T-cell (primary cell): ENCODE data around the gene RAPGEF4. TPM values are rescaled to one million over a fixed set of nuclear protein-coding genes. Genes with fewer than 3 reads are reported as not detected.

Experiments used
- ATAC-seq, 4 experiments: fragments of 200-7000 bp in 3 of 4; fragments of 150-1000 bp in 1 of 4; cut with Tn5 transposase; replicated peaks in 1 of 4; 1 replicate in 3 of 4; 2 replicates in 1 of 4; pipeline ENCODE4 v1.10.0; 2021; ENCODE audit warnings: moderate library complexity in 3 of 4, mild to moderate bottlenecking in 2 of 4, moderate number of reproducible peaks in 1 of 4
- CTCF ChIA-PET, 2 donors: fragments of 300-600 bp; sonication (Branson Sonifier 250); formaldehyde crosslinking; loops; one replicate each; lab custom pipeline; 2022; ENCODE audit warnings: antibody characterized with exemption in 2 of 2; lab: Charles Lee
- POLR2A ChIA-PET, 2 donors: fragments of 300-600 bp; sonication (Branson Sonifier 250); formaldehyde crosslinking; loops; one replicate each; lab custom pipeline; 2022; ENCODE audit warnings: antibody characterized with exemption in 2 of 2; lab: Charles Lee
- DNase-seq, 35 experiments: peaks; one replicate each; pipeline versions ENCODE4 v3.0.0 to v3.0.0-alpha.2; 2013 to 2023
- H3K27ac ChIP-seq: one replicate; pipeline ENCODE4 v1.5.1; 2013; ENCODE audit warnings: low read length
- H3K27me3 ChIP-seq, 2 experiments: replicated peaks in 1 of 2; 1 replicate in 1 of 2; 2 replicates in 1 of 2; pipeline versions ENCODE4 v1.6.1 to v1.7.0; 2013; ENCODE audit warnings: low read length in 1 of 2, mixed read lengths in 1 of 2; ENCODE audit not compliant: control insufficient read depth in 2 of 2, insufficient read depth in 2 of 2; ENCODE audit errors: extremely low read depth in 1 of 2
- H3K36me3 ChIP-seq, 2 donors: 1 replicate in 1 of 2; 2 replicates in 1 of 2; pipeline versions ENCODE4 v1.6.1 to v1.7.0; 2013; ENCODE audit warnings: low read length in 1 of 2; ENCODE audit not compliant: control insufficient read depth in 2 of 2, insufficient read depth in 1 of 2; ENCODE audit errors: extremely low read depth in 1 of 2
- H3K4me1 ChIP-seq, 2 experiments: 1 replicate in 1 of 2; 2 replicates in 1 of 2; pipeline versions ENCODE4 v1.6.1 to v1.7.0; 2013; ENCODE audit warnings: low read length in 2 of 2, mixed read lengths in 1 of 2; ENCODE audit not compliant: insufficient read depth in 2 of 2, control insufficient read depth in 1 of 2; ENCODE audit errors: extremely low read depth in 1 of 2
- H3K4me3 ChIP-seq, 2 donors: 1 replicate in 1 of 2; 2 replicates in 1 of 2; pipeline versions ENCODE4 v1.5.1 to v1.7.0; 2013; ENCODE audit warnings: mild to moderate bottlenecking in 2 of 2, low read length in 1 of 2, moderate library complexity in 1 of 2; ENCODE audit not compliant: control insufficient read depth in 1 of 2; ENCODE audit errors: extremely low read depth in 1 of 2
- H3K9me3 ChIP-seq: 2 replicates; pipeline ENCODE4 v1.7.0; 2013
- H3K27ac Mint-ChIP-seq, 2 donors: one replicate each; pipeline ENCODE4 v1.8.0; 2020 to 2021; ENCODE audit warnings: mild to moderate bottlenecking in 2 of 2, mixed read lengths in 2 of 2
- H3K27me3 Mint-ChIP-seq, 2 donors: one replicate each; pipeline ENCODE4 v1.8.0; 2021 to 2022; ENCODE audit warnings: mixed read lengths in 2 of 2
- H3K36me3 Mint-ChIP-seq: one replicate; pipeline ENCODE4 v1.8.0; 2021; ENCODE audit warnings: mixed read lengths
- H3K4me1 Mint-ChIP-seq, 3 donors: one replicate each; pipeline ENCODE4 v1.8.0; 2020 to 2022; ENCODE audit warnings: mixed read lengths in 3 of 3, mild to moderate bottlenecking in 1 of 3
- H3K4me3 Mint-ChIP-seq, 3 donors: one replicate each; pipeline ENCODE4 v1.8.0; 2020 to 2022; ENCODE audit warnings: mild to moderate bottlenecking in 3 of 3, mixed read lengths in 3 of 3, moderate library complexity in 3 of 3
- H3K9me3 Mint-ChIP-seq, 3 donors: one replicate each; pipeline ENCODE4 v1.8.0; 2020 to 2022; ENCODE audit warnings: mixed read lengths in 3 of 3
- WGBS: methylation state at CpG from one replicate; pipeline ENCODE4 v1.1.5; 2013; ENCODE audit warnings: missing lambda C conversion rate; ENCODE audit not compliant: insufficient coverage; 5-methylcytosine and 5-hydroxymethylcytosine counted together
- total RNA-seq, 35 experiments: library from RNA in 6 of 35; stranded (reverse) in 6 of 35; fragments of 120-200 nt in 1 of 35; gene quantifications; one replicate each; pipeline versions ENCODE4 v1.2.1 to v1.2.4 and lab custom pipeline; 2013 to 2026

RAPGEF4 gene
- total RNA-seq, 5 donors from 2014 or later (not counting 1 experiment from before 2014, with no cell fraction given): 0.18 to 2.5 (median 0.38) TPM

GRCh38 chr2:172974762-172975161 lies 239.1 kb downstream of the RAPGEF4 start:
- ChIA-PET POLR2A (no interaction called here), CTCF (interaction anchor here in 1 of 2 donors (0.5 kb wide), 1 partner anchor 52 kb away, joined by 3 read pairs; no protein-coding TSS in a partner anchor)
- peaks cover 16 to 34% (median 30%) of the 10 kb centered on the region in 3 donors for H3K4me1 Mint-ChIP-seq
- no peaks in the 10 kb centered on the region for H3K36me3 Mint-ChIP-seq
- no peaks in the 10 kb centered on the region for H3K9me3 ChIP-seq
- ATAC-seq (no peak), DNase-seq (no peak)
- H3K9me3 Mint-ChIP-seq: no peaks in the 10 kb centered on the region
- peaks cover 0 to 14% of the 10 kb centered on the region in 2 experiments for H3K27me3 ChIP-seq
- H3K27me3 Mint-ChIP-seq: peaks cover 8 to 25% of the 10 kb centered on the region in 2 donors
- H3K36me3 ChIP-seq: no peaks in the 10 kb centered on the region
- no peak overlapping the region for H3K4me3 ChIP-seq
- 83% methylated on average over 1 of the region's 4 CpGs for WGBS
- no peak overlapping the region for H3K27ac Mint-ChIP-seq
- H3K4me1 ChIP-seq: peaks cover 3 to 18% of the 10 kb centered on the region in 2 experiments
- H3K4me3 Mint-ChIP-seq: no peak overlapping the region
- no peak overlapping the region for H3K27ac ChIP-seq

- H3K27me3 Mint-ChIP-seq: peaks cover 12 to 25% of the 10 kb centered on the region in 2 donors
- no peaks in the 10 kb centered on the region for H3K9me3 Mint-ChIP-seq
- Histone ChIP-seq H3K36me3 (no peaks in the 10 kb centered on the region), H3K27ac (no peak overlapping the region), H3K27me3 (peaks cover 0 to 16% of the 10 kb centered on the region in 2 experiments), H3K9me3 (no peaks in the 10 kb centered on the region), H3K4me1 (peaks cover 0 to 7% of the 10 kb centered on the region in 2 experiments), H3K4me3 (no peak overlapping the region)
- H3K27ac Mint-ChIP-seq: no peak overlapping the region
- no peak for ATAC-seq
- CTCF ChIA-PET: no interaction called here
- 34% methylated on average over 2 of the region's 4 CpGs for WGBS
- no peak for DNase-seq
- H3K36me3 Mint-ChIP-seq: no peaks in the 10 kb centered on the region
- peaks cover 3 to 20% (median 17%) of the 10 kb centered on the region in 3 donors for H3K4me1 Mint-ChIP-seq
- H3K4me3 Mint-ChIP-seq: no peak overlapping the region
- POLR2A ChIA-PET: no interaction called here
Observed at GRCh38 chr2:172976116-172976515, 240.5 kb downstream of the RAPGEF4 start.

GRCh38 chr2:172976816-172977215 lies 241.2 kb downstream of the RAPGEF4 start:
- Histone ChIP-seq H3K27ac (no peak overlapping the region), H3K9me3 (no peaks in the 10 kb centered on the region), H3K27me3 (peaks cover 0 to 18% of the 10 kb centered on the region in 2 experiments), H3K4me1 (peaks cover 0 to under 1% of the 10 kb centered on the region in 2 experiments), H3K4me3 (no peak overlapping the region), H3K36me3 (no peaks in the 10 kb centered on the region)
- ATAC-seq (peak in 1 of 4 experiments; percentile 12), DNase-seq (no peak)
- POLR2A ChIA-PET: no interaction called here
- no peak overlapping the region for H3K4me3 Mint-ChIP-seq
- H3K27me3 Mint-ChIP-seq: peaks cover 12 to 25% of the 10 kb centered on the region in 2 donors
- no peaks in the 10 kb centered on the region for H3K36me3 Mint-ChIP-seq
- CTCF ChIA-PET: no interaction called here
- H3K9me3 Mint-ChIP-seq: no peaks in the 10 kb centered on the region
- WGBS: 94% methylated on average over 3 of the region's 5 CpGs
- H3K27ac Mint-ChIP-seq: no peak overlapping the region
- peaks cover 0 to 15% (median 10%) of the 10 kb centered on the region in 3 donors for H3K4me1 Mint-ChIP-seq

GRCh38 chr2:172977270-172978062 lies 241.8 kb downstream of the RAPGEF4 start:
- H3K9me3 Mint-ChIP-seq: no peaks in the 10 kb centered on the region
- ATAC-seq: peak; percentile 28 to 75 (median 48)
- no peak overlapping the region for H3K27ac Mint-ChIP-seq
- peaks cover 0 to 15% (median 5%) of the 10 kb centered on the region in 3 donors for H3K4me1 Mint-ChIP-seq
- peak in 4 of 35 experiments; percentile 1 to 27 (median 4) for DNase-seq
- Histone ChIP-seq H3K36me3 (no peaks in the 10 kb centered on the region), H3K27ac (no peak overlapping the region), H3K4me1 (no peaks in the 10 kb centered on the region), H3K27me3 (peaks cover 0 to 18% of the 10 kb centered on the region in 2 experiments), H3K9me3 (no peaks in the 10 kb centered on the region), H3K4me3 (no peak overlapping the region)
- CTCF ChIA-PET: no interaction called here
- no peaks in the 10 kb centered on the region for H3K36me3 Mint-ChIP-seq
- POLR2A ChIA-PET: no interaction called here
- H3K4me3 Mint-ChIP-seq: no peak overlapping the region
- H3K27me3 Mint-ChIP-seq: peaks cover 12 to 21% of the 10 kb centered on the region in 2 donors
- 31% methylated on average over 4 of the region's 7 CpGs for WGBS

- H3K4me1 ChIP-seq: no peaks in the 10 kb centered on the region
- peaks cover 12 to 21% of the 10 kb centered on the region in 2 donors for H3K27me3 Mint-ChIP-seq
- H3K27ac ChIP-seq: no peak overlapping the region
- H3K36me3 ChIP-seq: no peaks in the 10 kb centered on the region
- H3K36me3 Mint-ChIP-seq: no peaks in the 10 kb centered on the region
- no peaks in the 10 kb centered on the region for H3K9me3 ChIP-seq
- no peaks in the 10 kb centered on the region for H3K9me3 Mint-ChIP-seq
- peaks cover 0 to 18% of the 10 kb centered on the region in 2 experiments for H3K27me3 ChIP-seq
- H3K27ac Mint-ChIP-seq: no peak overlapping the region
- DNase-seq (no peak), ATAC-seq (no peak)
- H3K4me1 Mint-ChIP-seq: peaks cover 0 to 15% (median 5%) of the 10 kb centered on the region in 3 donors
- H3K4me3 ChIP-seq: no peak overlapping the region
- CTCF ChIA-PET: no interaction called here
- POLR2A ChIA-PET: no interaction called here
- no CpG with 5 or more reads among the region's 2 CpGs for WGBS
- H3K4me3 Mint-ChIP-seq: no peak overlapping the region
Observed at GRCh38 chr2:172978063-172978383, 242.4 kb downstream of the RAPGEF4 start.

GRCh38 chr2:172985139-172985892 lies 249.7 kb downstream of the RAPGEF4 start:
- Mint-ChIP-seq H3K4me1 (peaks cover 0 to 7% (median 4%) of the 10 kb centered on the region in 3 donors), H3K27ac (peak overlapping the region in 1 of 2 donors; percentile 16), H3K36me3 (no peaks in the 10 kb centered on the region), H3K27me3 (peaks cover 0 to 9% of the 10 kb centered on the region in 2 donors), H3K9me3 (no peaks in the 10 kb centered on the region), H3K4me3 (no peak overlapping the region)
- Histone ChIP-seq H3K27me3 (peaks cover 0 to 18% of the 10 kb centered on the region in 2 experiments), H3K9me3 (no peaks in the 10 kb centered on the region), H3K27ac (no peak overlapping the region), H3K4me3 (no peak overlapping the region), H3K36me3 (no peaks in the 10 kb centered on the region), H3K4me1 (no peaks in the 10 kb centered on the region)
- 24% methylated on average over 5 of the region's 12 CpGs for WGBS
- ATAC-seq (no peak), DNase-seq (no peak)
- POLR2A ChIA-PET: no interaction called here
- CTCF ChIA-PET: interaction anchor here in 1 of 2 donors (1.1 kb wide), 1 partner anchor 13 kb away, joined by 3 read pairs; no protein-coding TSS in a partner anchor
